Measurements from ENCODE around the gene KRTAP19-8.
A peak's percentile ranks its signal among the peaks of the same experiment; 100 is the strongest.

The KRTAP19-8 gene

DNA sequence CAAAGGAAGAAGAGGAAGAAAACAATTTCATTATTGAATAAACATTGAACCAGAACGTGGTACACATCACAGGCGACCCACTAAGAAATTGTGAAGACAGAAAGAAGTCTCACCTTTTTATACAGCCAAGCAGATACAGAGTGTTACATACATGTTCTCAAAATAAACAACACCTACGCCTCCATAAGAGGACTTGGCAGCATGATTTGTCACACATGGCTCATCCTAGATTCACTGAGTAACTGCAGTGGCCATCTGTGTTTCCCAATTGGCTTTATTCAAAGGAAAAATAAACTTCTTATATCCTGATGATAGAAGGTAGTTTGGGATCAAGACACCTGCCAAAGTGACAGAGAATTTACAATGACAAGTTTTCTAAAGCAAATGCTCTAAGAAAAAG lies 7.6 kb upstream of the KRTAP19-8 start:
- no peaks in the 10 kb centered on the region for H3K36me3 ChIP-seq
- no peak overlapping the region for H3K9ac ChIP-seq
- H3K27me3 ChIP-seq = no peaks in the 10 kb centered on the region
- no peak overlapping the region for H3K27ac ChIP-seq
- no peaks in the 10 kb centered on the region for H3K4me1 ChIP-seq
- no peak overlapping the region for H3K4me3 ChIP-seq
- no peak overlapping the region for H3K4me2 ChIP-seq
- H3K9me3 ChIP-seq = no peaks in the 10 kb centered on the region
- TF ChIP-seq Cebpa-rat (IDR thresholded peaks at IDR 0.05) = no peak
- no peaks in the 10 kb centered on the region for H4K20me1 ChIP-seq

DNA sequence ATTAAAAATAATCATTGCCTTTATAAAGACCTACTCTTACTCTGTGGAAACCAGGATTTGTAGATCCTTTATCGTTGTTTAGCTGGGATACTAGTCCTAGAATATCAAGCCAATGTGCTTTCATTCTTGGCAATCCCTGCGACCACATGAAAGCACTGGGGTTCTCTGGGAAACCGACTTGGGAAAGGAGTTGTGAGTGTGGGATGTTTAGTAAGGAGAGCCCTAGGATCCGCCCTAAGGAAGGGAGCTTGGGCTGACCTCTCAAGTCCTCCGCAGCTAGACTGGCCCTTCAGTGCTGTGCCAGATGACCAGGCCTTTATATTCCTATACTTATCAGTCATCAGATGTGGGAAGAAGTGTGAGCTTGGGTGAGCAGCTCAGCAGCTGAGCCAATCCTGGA lies 5.2 kb upstream of the KRTAP19-8 start:
- no peak overlapping the region for H3K4me2 ChIP-seq
- H3K27me3 ChIP-seq = no peaks in the 10 kb centered on the region
- no peaks in the 10 kb centered on the region for H3K9me3 ChIP-seq
- H3K4me1 ChIP-seq = no peaks in the 10 kb centered on the region
- H4K20me1 ChIP-seq = no peaks in the 10 kb centered on the region
- no peak overlapping the region for H3K27ac ChIP-seq
- no peaks in the 10 kb centered on the region for H3K36me3 ChIP-seq
- H3K4me3 ChIP-seq = no peak overlapping the region
- no peak overlapping the region for H3K9ac ChIP-seq
- TF ChIP-seq Cebpa-rat (IDR thresholded peaks at IDR 0.05) = no peak

DNA sequence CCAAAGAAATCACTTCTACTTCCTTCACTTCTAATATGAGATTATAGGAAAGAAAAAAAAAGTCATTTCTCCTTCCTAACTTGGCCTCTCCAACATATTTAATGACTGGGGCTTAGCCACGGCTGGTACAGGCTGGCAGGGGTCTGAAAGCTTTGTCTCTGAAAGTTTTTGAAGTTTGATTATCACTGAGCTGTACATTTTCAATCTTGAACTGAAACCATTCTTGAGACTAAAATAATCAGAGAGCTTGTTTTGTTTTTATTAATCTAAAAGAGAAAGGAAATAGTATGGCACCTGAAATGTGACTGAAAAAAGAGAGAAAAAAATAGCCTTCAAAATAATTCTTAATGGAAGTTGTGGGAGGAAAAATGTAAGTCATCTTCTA lies 3.8 kb upstream of the KRTAP19-8 start:
- H3K4me2 ChIP-seq = no peak overlapping the region
- no peaks in the 10 kb centered on the region for H3K36me3 ChIP-seq
- H3K27me3 ChIP-seq = no peaks in the 10 kb centered on the region
- H3K9me3 ChIP-seq = no peaks in the 10 kb centered on the region
- TF ChIP-seq Cebpa-rat (IDR thresholded peaks at IDR 0.05) = no peak
- no peak overlapping the region for H3K27ac ChIP-seq
- H3K4me1 ChIP-seq = no peaks in the 10 kb centered on the region
- H3K4me3 ChIP-seq = no peak overlapping the region
- H4K20me1 ChIP-seq = no peaks in the 10 kb centered on the region
- no peak overlapping the region for H3K9ac ChIP-seq

DNA sequence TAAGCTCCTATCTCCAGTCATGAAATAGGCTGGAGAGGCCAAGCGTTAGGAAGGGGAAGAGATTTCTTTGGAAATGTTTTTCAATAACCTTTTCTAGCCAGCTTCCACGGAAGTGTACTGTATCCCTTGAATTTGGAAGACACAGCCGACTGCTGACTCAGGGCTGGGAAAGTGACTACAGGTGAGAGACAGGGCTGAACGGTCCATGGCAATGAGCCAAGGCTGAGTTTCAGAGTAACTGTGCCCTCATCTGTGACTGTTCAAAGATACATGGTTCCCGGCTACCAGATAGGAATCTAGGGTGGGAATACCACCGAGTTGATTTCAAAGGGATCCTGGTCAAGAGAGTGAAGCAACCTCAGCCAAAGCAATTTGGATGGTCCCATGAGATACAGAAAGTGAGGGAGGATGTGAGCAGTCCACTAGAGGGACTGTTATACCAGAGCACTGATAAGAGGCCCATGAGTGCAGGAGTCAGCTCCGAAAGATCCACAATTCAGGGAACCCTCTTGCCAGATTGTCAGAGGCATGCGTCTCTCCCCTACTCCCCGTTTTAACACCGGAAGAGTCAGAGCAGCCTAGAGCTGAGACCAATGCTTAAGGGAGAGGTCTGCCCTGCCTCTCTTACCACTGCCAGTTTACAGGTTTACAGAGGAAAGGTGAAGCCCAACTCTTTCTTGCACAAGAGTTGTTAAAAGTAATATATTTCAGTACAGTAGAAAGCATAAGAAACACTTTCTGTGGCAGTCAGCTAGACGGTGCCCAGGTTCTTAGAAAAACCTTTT lies 3.2 kb upstream of the KRTAP19-8 start:
- Histone ChIP-seq H3K4me3 (no peak overlapping the region), H3K4me2 (no peak overlapping the region), H4K20me1 (no peaks in the 10 kb centered on the region), H3K4me1 (no peaks in the 10 kb centered on the region), H3K9ac (no peak overlapping the region), H3K36me3 (no peaks in the 10 kb centered on the region), H3K27me3 (no peaks in the 10 kb centered on the region), H3K27ac (no peak overlapping the region), H3K9me3 (no peaks in the 10 kb centered on the region)
- no peak for TF ChIP-seq Cebpa-rat (IDR thresholded peaks at IDR 0.05)

DNA sequence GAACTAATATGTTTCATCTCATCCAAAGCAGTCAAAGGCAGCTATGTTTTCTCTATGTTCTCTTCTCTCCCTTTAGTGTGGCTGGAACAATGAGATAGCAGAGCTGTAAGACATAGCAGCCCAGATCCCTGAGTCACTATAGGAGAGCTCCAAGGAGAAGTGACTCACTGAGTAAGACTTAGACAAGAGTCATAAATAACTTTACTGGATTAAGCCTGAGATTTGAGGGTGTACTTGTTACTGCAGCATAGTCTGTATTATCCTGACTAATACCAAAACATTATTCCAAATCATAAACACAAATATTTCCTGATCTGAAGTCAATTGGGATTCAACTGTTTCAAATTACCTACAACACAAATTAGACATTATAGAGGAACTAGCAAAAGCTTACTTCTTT lies 3.9 kb downstream of the KRTAP19-8 start:
- Histone ChIP-seq H3K36me3 (no peaks in the 10 kb centered on the region), H3K9me3 (no peaks in the 10 kb centered on the region), H3K4me3 (no peak overlapping the region), H3K27ac (no peak overlapping the region), H3K4me1 (peaks cover 12% of the 10 kb centered on the region), H3K4me2 (no peak overlapping the region), H4K20me1 (no peaks in the 10 kb centered on the region), H3K9ac (no peak overlapping the region), H3K27me3 (no peaks in the 10 kb centered on the region)
- TF ChIP-seq Cebpa-rat (IDR thresholded peaks at IDR 0.05) = no peak

- H3K9me3 ChIP-seq = no peaks in the 10 kb centered on the region
- H3K9ac ChIP-seq = no peak overlapping the region
- H3K36me3 ChIP-seq = no peaks in the 10 kb centered on the region
- peak overlapping the region; percentile 12 for H3K4me2 ChIP-seq
- peaks cover 12% of the 10 kb centered on the region for H3K4me1 ChIP-seq
- no peak overlapping the region for H3K27ac ChIP-seq
- H3K4me3 ChIP-seq = no peak overlapping the region
- H4K20me1 ChIP-seq = no peaks in the 10 kb centered on the region
- H3K27me3 ChIP-seq = no peaks in the 10 kb centered on the region
- no peak for TF ChIP-seq Cebpa-rat (IDR thresholded peaks at IDR 0.05)
These were observed 7.7 kb downstream of the KRTAP19-8 start for GRCh38 chr21:31030367-31031106.

DNA sequence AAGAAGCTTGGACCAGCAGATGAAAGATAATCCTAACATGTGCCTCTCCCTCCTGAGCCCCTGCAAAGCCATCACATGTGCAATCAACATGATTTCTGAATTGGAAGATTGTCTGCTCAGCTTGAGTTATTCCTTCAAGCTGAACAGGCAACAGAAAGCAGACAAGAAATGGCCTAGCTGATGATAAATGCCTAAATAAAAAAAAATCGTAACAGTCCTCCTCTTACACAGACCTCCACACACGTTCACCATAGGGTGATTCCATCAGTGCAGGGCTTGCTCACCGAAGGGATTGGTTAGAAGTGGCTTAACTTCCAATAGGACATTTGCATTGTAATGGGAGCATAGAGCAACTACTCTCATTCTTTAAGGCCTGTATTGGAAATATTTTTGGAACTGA lies 14.6 kb downstream of the KRTAP19-8 start:
- Histone ChIP-seq H3K27me3 (no peaks in the 10 kb centered on the region), H4K20me1 (no peaks in the 10 kb centered on the region), H3K4me3 (no peak overlapping the region), H3K36me3 (no peaks in the 10 kb centered on the region), H3K4me2 (no peak overlapping the region), H3K9me3 (no peaks in the 10 kb centered on the region), H3K27ac (no peak overlapping the region), H3K9ac (no peak overlapping the region), H3K4me1 (peaks cover 10% of the 10 kb centered on the region)
- TF ChIP-seq Cebpa-rat (IDR thresholded peaks at IDR 0.05) = no peak

DNA sequence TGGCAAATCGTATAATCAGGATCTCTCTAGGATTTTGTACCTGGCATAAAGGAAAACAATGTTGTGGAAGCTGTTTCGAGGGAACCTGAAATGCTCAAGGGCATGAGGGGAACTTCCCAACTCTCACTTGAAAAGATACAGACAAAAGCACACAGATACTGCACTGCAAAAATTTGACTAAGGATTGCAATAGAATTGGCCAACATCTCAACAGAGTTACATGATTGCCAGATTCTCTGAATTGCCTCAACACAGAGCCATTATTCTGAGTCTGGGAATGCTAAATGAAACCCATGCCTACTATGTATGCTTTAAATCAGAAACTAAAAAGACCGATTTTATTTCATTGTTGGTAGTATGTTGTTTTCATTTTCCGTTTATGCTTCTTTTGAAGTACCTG lies 16.0 kb downstream of the KRTAP19-8 start:
- Histone ChIP-seq H3K36me3 (no peaks in the 10 kb centered on the region), H3K4me2 (peak overlapping the region; percentile 17; the same call in 1 of the 2 replicates), H3K4me1 (peaks cover 10% of the 10 kb centered on the region), H3K4me3 (no peak overlapping the region), H3K9ac (no peak overlapping the region), H3K27ac (no peak overlapping the region), H4K20me1 (no peaks in the 10 kb centered on the region), H3K9me3 (no peaks in the 10 kb centered on the region), H3K27me3 (no peaks in the 10 kb centered on the region)
- TF ChIP-seq Cebpa-rat (IDR thresholded peaks at IDR 0.05) = no peak

GRCh38 chr21:31018232-31018631 lies 20.0 kb downstream of the KRTAP19-8 start:
- no peaks in the 10 kb centered on the region for H3K27me3 ChIP-seq
- H4K20me1 ChIP-seq = no peaks in the 10 kb centered on the region
- H3K27ac ChIP-seq = no peak overlapping the region
- H3K4me1 ChIP-seq = peaks cover 19% of the 10 kb centered on the region
- no peak for TF ChIP-seq Cebpa-rat (IDR thresholded peaks at IDR 0.05)
- no peaks in the 10 kb centered on the region for H3K9me3 ChIP-seq
- H3K36me3 ChIP-seq = no peaks in the 10 kb centered on the region
- no peak overlapping the region for H3K4me2 ChIP-seq
- no peak overlapping the region for H3K9ac ChIP-seq
- H3K4me3 ChIP-seq = no peak overlapping the region

DNA sequence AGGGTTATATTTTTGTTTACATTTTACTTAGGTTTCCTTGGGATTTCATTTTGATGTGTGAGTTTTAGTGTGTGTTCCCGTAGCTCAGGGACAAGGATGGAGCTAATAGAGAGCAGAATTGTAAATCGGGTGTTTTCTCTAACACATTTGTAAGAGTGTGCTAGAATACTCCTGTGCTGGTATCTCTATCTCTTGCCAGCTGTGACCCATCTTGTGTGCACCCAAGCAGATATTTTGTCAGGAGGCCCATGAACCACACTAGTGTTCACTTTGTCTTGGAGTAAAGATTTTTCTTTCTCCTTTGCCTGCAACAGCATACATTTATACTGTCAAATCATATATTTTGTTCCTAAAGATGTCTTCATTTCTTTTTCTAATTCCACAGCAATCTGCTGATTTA lies 23.4 kb downstream of the KRTAP19-8 start:
- H3K9ac ChIP-seq = no peak overlapping the region
- H3K9me3 ChIP-seq = no peaks in the 10 kb centered on the region
- H3K4me2 ChIP-seq = no peak overlapping the region
- no peaks in the 10 kb centered on the region for H3K36me3 ChIP-seq
- no peak for TF ChIP-seq Cebpa-rat (IDR thresholded peaks at IDR 0.05)
- no peaks in the 10 kb centered on the region for H3K27me3 ChIP-seq
- H3K27ac ChIP-seq = no peak overlapping the region
- peaks cover 36% of the 10 kb centered on the region for H3K4me1 ChIP-seq
- H4K20me1 ChIP-seq = no peaks in the 10 kb centered on the region
- H3K4me3 ChIP-seq = no peak overlapping the region

Data from BLaER1 (cell line).